Uterus (tissue), 2 donors: ENCODE results near the gene PRKAR1B.

ENCODE experiments used
- POLR2A ChIP-seq, 2 donors: fragments of 450-650 bp; IDR thresholded peaks; one replicate each; pipeline ENCODE4 v1.6.1; 2016; ENCODE audit warnings: antibody characterized with exemption in 2 of 2, mild to moderate bottlenecking in 1 of 2, moderate library complexity in 1 of 2
- TF ChIP-seq, protein P1 (sequence below), 4 experiments: fragments of 200-600 bp in 2 of 4; fragments of 450-650 bp in 2 of 4; sonication (generic) in 2 of 4; IDR thresholded peaks; one replicate each; pipeline ENCODE4 v1.5.1; 2016 to 2019; ENCODE audit warnings: antibody characterized with exemption in 4 of 4, mild to moderate bottlenecking in 2 of 4, moderate library complexity in 1 of 4

DNA sequence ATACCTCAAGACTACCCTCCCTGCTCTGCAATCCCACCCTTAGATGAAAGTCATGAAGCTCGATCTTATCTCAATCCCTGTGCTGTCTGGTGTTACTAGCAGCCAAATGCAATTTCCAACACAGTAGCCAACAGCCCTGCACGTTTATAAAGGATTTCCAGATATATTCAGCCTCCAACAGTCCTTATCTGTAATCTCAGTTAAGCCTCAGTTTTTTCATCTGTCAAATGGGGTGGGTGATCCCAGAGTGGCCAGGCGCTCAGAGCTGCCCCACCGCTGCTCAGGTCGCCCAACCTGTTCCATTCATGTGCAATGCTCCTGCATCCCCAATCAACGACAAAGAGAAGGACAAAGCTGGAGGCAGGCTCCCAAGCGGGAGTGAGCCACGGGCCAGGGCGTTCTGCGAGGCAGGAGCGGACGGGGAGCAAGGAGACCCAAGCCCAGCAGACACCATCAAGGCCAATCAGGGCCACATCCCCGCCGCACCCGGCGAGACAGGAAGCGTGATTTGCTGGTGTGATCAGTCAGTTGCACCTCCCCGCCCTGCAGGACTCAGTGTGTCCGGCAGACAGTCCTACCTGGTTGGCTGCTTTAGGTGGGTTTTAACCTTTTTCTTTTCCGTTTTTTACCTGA, 227.1 kb downstream of the PRKAR1B start:
- no peak for TF ChIP-seq POLR2A (IDR thresholded peaks at IDR 0.05)
- TF ChIP-seq, protein P1, sequence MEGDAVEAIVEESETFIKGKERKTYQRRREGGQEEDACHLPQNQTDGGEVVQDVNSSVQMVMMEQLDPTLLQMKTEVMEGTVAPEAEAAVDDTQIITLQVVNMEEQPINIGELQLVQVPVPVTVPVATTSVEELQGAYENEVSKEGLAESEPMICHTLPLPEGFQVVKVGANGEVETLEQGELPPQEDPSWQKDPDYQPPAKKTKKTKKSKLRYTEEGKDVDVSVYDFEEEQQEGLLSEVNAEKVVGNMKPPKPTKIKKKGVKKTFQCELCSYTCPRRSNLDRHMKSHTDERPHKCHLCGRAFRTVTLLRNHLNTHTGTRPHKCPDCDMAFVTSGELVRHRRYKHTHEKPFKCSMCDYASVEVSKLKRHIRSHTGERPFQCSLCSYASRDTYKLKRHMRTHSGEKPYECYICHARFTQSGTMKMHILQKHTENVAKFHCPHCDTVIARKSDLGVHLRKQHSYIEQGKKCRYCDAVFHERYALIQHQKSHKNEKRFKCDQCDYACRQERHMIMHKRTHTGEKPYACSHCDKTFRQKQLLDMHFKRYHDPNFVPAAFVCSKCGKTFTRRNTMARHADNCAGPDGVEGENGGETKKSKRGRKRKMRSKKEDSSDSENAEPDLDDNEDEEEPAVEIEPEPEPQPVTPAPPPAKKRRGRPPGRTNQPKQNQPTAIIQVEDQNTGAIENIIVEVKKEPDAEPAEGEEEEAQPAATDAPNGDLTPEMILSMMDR (IDR thresholded peaks at IDR 0.05) = no peak
